H1 (cell line): ENCODE results near the gene CD37.

ENCODE experiments used
- EGR1 ChIP-seq: IDR thresholded peaks from 2 replicates; pipeline ENCODE4 v1.6.1; 2011; ENCODE audit warnings: low read depth, low read length, borderline replicate concordance
- EP300 ChIP-seq, 2 experiments: IDR thresholded peaks; 1 replicate in 1 of 2; 2 replicates in 1 of 2; pipeline ENCODE4 v1.6.1; 2011 to 2012; ENCODE audit warnings: low read depth in 2 of 2, low read length in 2 of 2, mild to moderate bottlenecking in 2 of 2, borderline replicate concordance in 1 of 2, inconsistent platforms in 1 of 2, moderate library complexity in 1 of 2
- POLR2AphosphoS5 ChIP-seq: IDR thresholded peaks from 2 replicates; pipeline ENCODE4 v1.6.1; 2011; ENCODE audit warnings: low read depth, low read length
- TF ChIP-seq, protein P1 (sequence below): IDR thresholded peaks from 2 replicates; pipeline ENCODE4 v1.6.1; 2011; ENCODE audit warnings: low read length, improper control_type of control experiment
- TF ChIP-seq, protein P2 (sequence below), 3 experiments: IDR thresholded peaks; 1 replicate in 2 of 3; 2 replicates in 1 of 3; pipeline versions ENCODE4 v1.5.1 to v1.6.1; 2011; ENCODE audit warnings: low read length in 3 of 3, mild to moderate bottlenecking in 3 of 3, inconsistent platforms in 2 of 3, low read depth in 1 of 3, moderate library complexity in 1 of 3; ENCODE audit not compliant: insufficient read depth in 1 of 3; ENCODE audit errors: control extremely low read depth in 1 of 3

DNA sequence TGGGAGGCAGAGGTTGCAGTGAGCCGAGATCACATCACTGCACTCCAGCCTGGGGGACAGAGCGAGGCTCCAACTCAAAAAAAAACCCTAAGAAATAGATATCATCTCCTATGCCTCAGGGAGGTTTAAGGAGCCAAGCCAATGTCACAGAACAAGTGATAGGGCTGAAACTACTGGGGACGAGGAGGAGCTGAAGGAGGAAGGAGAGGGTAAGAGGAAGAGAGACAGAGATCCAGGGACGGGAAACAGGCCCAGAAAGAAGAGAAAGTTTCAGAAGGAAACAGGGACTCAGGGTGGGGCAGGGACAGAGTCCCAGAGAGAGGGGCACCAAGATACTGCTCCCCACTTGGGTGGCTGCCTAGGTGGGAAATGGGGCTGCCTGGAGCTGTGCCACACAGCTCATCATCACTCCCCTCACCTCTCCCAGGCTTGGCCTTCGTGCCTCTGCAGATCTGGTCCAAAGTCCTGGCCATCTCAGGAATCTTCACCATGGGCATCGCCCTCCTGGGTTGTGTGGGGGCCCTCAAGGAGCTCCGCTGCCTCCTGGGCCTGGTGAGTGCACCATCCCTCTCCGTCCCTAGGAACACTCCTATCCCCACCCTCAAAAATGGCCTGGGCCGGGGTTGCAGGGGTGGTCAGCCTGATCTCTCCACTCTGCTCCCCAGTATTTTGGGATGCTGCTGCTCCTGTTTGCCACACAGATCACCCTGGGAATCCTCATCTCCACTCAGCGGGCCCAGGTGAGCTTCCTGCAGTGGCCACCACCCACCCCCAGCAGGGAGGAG, 1.5 kb downstream of the CD37 start:
- TF ChIP-seq, protein P1, sequence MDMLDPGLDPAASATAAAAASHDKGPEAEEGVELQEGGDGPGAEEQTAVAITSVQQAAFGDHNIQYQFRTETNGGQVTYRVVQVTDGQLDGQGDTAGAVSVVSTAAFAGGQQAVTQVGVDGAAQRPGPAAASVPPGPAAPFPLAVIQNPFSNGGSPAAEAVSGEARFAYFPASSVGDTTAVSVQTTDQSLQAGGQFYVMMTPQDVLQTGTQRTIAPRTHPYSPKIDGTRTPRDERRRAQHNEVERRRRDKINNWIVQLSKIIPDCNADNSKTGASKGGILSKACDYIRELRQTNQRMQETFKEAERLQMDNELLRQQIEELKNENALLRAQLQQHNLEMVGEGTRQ, result no peak
- TF ChIP-seq EP300 (IDR thresholded peaks at IDR 0.05; ENCODE audit: borderline replicate concordance in 1 of 2, low read depth in 2 of 2, low read length in 2 of 2) (no peak), EGR1 (no peak), POLR2AphosphoS5 (no peak)
- TF ChIP-seq, protein P2, sequence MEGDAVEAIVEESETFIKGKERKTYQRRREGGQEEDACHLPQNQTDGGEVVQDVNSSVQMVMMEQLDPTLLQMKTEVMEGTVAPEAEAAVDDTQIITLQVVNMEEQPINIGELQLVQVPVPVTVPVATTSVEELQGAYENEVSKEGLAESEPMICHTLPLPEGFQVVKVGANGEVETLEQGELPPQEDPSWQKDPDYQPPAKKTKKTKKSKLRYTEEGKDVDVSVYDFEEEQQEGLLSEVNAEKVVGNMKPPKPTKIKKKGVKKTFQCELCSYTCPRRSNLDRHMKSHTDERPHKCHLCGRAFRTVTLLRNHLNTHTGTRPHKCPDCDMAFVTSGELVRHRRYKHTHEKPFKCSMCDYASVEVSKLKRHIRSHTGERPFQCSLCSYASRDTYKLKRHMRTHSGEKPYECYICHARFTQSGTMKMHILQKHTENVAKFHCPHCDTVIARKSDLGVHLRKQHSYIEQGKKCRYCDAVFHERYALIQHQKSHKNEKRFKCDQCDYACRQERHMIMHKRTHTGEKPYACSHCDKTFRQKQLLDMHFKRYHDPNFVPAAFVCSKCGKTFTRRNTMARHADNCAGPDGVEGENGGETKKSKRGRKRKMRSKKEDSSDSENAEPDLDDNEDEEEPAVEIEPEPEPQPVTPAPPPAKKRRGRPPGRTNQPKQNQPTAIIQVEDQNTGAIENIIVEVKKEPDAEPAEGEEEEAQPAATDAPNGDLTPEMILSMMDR (IDR thresholded peaks at IDR 0.05; ENCODE audit: control extremely low read depth in 1 of 3, insufficient read depth in 1 of 3, low read depth in 1 of 3, low read length in 3 of 3), result no peak
